ENCODE results near the gene DKK1. TPM values are rescaled to one million over a fixed set of nuclear protein-coding genes. Genes with fewer than 3 reads are reported as not detected.

The DKK1 gene
- total RNA-seq, 1 donor from 2014 or later, result 3.1 TPM

DNA sequence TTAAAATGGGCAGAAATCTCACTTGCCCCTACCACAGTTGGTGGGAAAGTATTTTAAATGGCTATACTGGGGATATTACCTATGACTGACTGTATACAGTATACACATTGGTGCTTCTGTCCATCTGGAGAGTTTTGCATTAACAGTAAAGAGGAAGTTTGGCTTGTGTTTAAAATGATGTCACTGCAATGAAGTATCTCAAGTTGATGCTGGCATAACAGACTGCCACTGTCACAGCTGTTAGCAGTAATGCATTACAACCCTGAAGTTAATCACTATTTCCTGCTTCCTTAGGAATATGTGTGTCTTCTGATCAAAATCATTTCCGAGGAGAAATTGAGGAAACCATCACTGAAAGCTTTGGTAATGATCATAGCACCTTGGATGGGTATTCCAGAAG, 1.9 kb downstream of the DKK1 start:
- Mint-ChIP-seq H3K36me3 (ENCODE audit: unreplicated experiment) (no peaks in the 10 kb centered on the region), H3K9me3 (ENCODE audit: unreplicated experiment) (peaks cover 2% of the 10 kb centered on the region), H3K27me3 (ENCODE audit: unreplicated experiment) (peaks cover 11% of the 10 kb centered on the region), H3K27ac (ENCODE audit: unreplicated experiment) (no peak overlapping the region), H3K4me1 (ENCODE audit: low read depth, unreplicated experiment) (peaks cover 6% of the 10 kb centered on the region), H3K4me3 (ENCODE audit: unreplicated experiment) (no peak overlapping the region)
- DNase-seq, result no peak
- TF ChIP-seq, protein P1, sequence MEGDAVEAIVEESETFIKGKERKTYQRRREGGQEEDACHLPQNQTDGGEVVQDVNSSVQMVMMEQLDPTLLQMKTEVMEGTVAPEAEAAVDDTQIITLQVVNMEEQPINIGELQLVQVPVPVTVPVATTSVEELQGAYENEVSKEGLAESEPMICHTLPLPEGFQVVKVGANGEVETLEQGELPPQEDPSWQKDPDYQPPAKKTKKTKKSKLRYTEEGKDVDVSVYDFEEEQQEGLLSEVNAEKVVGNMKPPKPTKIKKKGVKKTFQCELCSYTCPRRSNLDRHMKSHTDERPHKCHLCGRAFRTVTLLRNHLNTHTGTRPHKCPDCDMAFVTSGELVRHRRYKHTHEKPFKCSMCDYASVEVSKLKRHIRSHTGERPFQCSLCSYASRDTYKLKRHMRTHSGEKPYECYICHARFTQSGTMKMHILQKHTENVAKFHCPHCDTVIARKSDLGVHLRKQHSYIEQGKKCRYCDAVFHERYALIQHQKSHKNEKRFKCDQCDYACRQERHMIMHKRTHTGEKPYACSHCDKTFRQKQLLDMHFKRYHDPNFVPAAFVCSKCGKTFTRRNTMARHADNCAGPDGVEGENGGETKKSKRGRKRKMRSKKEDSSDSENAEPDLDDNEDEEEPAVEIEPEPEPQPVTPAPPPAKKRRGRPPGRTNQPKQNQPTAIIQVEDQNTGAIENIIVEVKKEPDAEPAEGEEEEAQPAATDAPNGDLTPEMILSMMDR (IDR thresholded peaks at IDR 0.05; ENCODE audit: partially characterized antibody, unreplicated experiment), result no peak

DNA sequence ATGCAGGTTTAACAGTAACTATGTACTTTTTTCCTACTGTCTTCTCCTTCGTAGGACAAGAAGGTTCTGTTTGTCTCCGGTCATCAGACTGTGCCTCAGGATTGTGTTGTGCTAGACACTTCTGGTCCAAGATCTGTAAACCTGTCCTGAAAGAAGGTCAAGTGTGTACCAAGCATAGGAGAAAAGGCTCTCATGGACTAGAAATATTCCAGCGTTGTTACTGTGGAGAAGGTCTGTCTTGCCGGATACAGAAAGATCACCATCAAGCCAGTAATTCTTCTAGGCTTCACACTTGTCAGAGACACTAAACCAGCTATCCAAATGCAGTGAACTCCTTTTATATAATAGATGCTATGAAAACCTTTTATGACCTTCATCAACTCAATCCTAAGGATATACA, 2.4 kb downstream of the DKK1 start:
- Mint-ChIP-seq H3K9me3 (ENCODE audit: unreplicated experiment) (peaks cover 2% of the 10 kb centered on the region), H3K27me3 (ENCODE audit: unreplicated experiment) (peaks cover 11% of the 10 kb centered on the region), H3K27ac (ENCODE audit: unreplicated experiment) (no peak overlapping the region), H3K4me3 (ENCODE audit: unreplicated experiment) (no peak overlapping the region), H3K4me1 (ENCODE audit: low read depth, unreplicated experiment) (peaks cover 6% of the 10 kb centered on the region), H3K36me3 (ENCODE audit: unreplicated experiment) (no peaks in the 10 kb centered on the region)
- TF ChIP-seq, protein P1 (IDR thresholded peaks at IDR 0.05; ENCODE audit: partially characterized antibody, unreplicated experiment), result no peak
- no peak for DNase-seq

DNA sequence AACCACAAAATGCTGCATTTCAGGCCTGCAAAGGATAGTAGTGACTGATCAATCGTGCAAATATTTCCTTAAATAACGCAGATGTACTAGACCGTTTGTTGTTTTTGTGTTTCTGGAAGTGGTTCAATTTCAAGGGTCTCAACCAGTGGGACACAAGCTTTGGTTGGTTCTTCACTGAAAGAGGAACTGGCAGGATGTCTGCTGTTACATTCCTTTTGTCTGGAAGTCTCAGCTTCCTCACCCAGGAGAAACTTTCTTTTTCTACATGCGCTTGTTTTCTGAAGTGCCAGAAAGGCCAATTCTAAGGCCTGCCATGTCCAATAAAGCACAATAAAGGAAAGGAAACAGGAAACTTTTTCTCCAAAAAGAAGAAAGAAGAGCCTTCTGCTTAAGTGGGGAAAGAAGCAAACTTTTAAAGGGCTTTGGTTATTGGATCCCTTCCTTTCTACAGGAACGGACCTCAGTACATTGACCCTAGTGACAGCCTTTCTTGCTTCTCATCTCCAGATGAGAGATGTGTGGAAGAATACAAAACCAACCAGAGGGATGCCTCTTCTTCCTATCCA, 4.1 kb downstream of the DKK1 start:
- Mint-ChIP-seq H3K9me3 (ENCODE audit: unreplicated experiment) (peaks cover 1% of the 10 kb centered on the region), H3K36me3 (ENCODE audit: unreplicated experiment) (no peaks in the 10 kb centered on the region), H3K4me3 (ENCODE audit: unreplicated experiment) (no peak overlapping the region), H3K4me1 (ENCODE audit: low read depth, unreplicated experiment) (peaks cover 3% of the 10 kb centered on the region), H3K27me3 (ENCODE audit: unreplicated experiment) (peaks cover 9% of the 10 kb centered on the region), H3K27ac (ENCODE audit: unreplicated experiment) (no peak overlapping the region)
- no peak for DNase-seq
- TF ChIP-seq, protein P1 (IDR thresholded peaks at IDR 0.05; ENCODE audit: partially characterized antibody, unreplicated experiment), result no peak

DNA sequence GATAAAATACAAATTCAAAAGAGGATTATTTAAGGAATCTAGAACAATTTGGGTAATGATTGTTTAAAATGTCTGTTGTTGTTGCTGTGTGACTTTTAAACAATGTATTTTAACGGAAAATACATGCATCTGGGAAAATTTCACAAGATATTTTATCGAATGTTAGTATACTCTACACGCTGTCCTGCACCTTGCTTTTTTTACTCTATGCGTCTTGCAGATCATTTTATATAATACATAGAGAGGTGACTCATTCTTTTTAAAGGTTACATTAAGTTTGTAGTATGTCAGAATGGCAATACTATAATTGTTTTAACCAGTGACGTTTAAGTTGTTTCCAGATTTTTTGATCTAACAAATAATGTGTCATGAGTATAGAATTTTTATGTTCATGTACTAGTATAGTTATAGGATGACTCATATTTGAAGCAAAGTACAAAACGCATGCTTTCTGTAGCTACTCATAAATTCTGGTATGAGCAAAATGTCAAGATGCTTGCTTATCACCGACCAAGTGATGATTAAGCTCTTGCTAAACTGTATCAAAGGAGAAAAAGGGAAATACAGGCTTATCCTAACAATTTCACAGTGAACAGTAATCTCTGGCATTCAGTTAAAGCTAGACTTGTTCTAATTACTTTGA, 4.9 kb downstream of the DKK1 start:
- peaks cover 9% of the 10 kb centered on the region for H3K27me3 Mint-ChIP-seq (ENCODE audit: unreplicated experiment)
- H3K4me1 Mint-ChIP-seq (ENCODE audit: low read depth, unreplicated experiment), result no peaks in the 10 kb centered on the region
- H3K27ac Mint-ChIP-seq (ENCODE audit: unreplicated experiment), result no peak overlapping the region
- TF ChIP-seq, protein P1 (IDR thresholded peaks at IDR 0.05; ENCODE audit: partially characterized antibody, unreplicated experiment), result no peak
- H3K9me3 Mint-ChIP-seq (ENCODE audit: unreplicated experiment), result no peaks in the 10 kb centered on the region
- no peak for DNase-seq
- no peaks in the 10 kb centered on the region for H3K36me3 Mint-ChIP-seq (ENCODE audit: unreplicated experiment)
- no peak overlapping the region for H3K4me3 Mint-ChIP-seq (ENCODE audit: unreplicated experiment)

DNA sequence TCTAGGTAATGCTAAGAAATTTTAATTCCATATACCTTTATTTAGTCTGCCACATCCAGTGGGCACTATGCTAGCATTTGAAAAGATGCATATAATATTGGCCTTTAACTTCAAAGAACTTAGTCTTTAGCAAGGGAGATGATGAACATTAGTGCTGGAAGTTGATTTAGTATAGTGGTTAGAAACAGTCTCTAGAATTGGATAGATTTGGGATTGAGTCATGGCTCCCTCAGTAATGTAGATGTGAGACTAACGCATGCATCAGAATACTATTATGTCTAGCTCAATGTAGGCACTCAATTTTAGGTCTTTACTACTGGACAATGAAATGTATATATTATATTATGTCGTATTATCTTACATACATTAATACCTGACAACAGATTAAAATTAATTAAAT, 5.8 kb downstream of the DKK1 start:
- TF ChIP-seq, protein P1 (IDR thresholded peaks at IDR 0.05; ENCODE audit: partially characterized antibody, unreplicated experiment), result no peak

More for the DNA sequence above, 5.8 kb downstream of the DKK1 start:
- no peaks in the 10 kb centered on the region for H3K9me3 Mint-ChIP-seq (ENCODE audit: unreplicated experiment)
- no peak overlapping the region for H3K27ac Mint-ChIP-seq (ENCODE audit: unreplicated experiment)
- H3K4me3 Mint-ChIP-seq (ENCODE audit: unreplicated experiment), result no peak overlapping the region
- no peak for DNase-seq
- H3K27me3 Mint-ChIP-seq (ENCODE audit: unreplicated experiment), result peaks cover 2% of the 10 kb centered on the region
- H3K4me1 Mint-ChIP-seq (ENCODE audit: low read depth, unreplicated experiment), result no peaks in the 10 kb centered on the region
- no peaks in the 10 kb centered on the region for H3K36me3 Mint-ChIP-seq (ENCODE audit: unreplicated experiment)
